Endothelial cell of umbilical vein (primary cell): ENCODE data around the gene COMT. TPM values are rescaled to one million over a fixed set of nuclear protein-coding genes. Genes with fewer than 3 reads are reported as not detected.

Experiments used
- BruUV-seq: library from RNA; stranded (reverse); fragments of 400-500 nt; replicated peaks from 2 replicates; lab custom pipeline; 2021; lab: Mats Ljungman, UMichigan
- CTCF ChIA-PET: fragments of 300-600, 350-600 bp; sonication (Branson Sonifier 250); formaldehyde crosslinking; loops from one replicate; lab custom pipeline; 2021; ENCODE audit warnings: antibody characterized with exemption, inconsistent platforms; lab: Charles Lee
- POLR2A ChIA-PET: fragments of 300-600, 350-600 bp; sonication (Branson Sonifier 250); formaldehyde crosslinking; loops from one replicate; lab custom pipeline; 2021; ENCODE audit warnings: antibody characterized with exemption, inconsistent platforms; lab: Charles Lee
- DNase-seq: peaks from one replicate; pipeline ENCODE4 v3.0.0-alpha.2; 2011; ENCODE audit warnings: low read depth, low spot score
- FAIRE-seq: peaks from 2 replicates; lab custom pipeline; 2011; peaks lifted over from hg19 to GRCh38; lab: Jason Lieb, UNC
- H2AFZ ChIP-seq: 2 replicates; pipeline ENCODE4 v1.6.0; 2012; ENCODE audit warnings: low read depth, low read length, control low read depth, inconsistent platforms
- H3K27ac ChIP-seq: 2 replicates; pipeline ENCODE4 v1.5.1; 2011; ENCODE audit warnings: low read depth, mild to moderate bottlenecking, control low read depth, low read length, moderate library complexity; ENCODE audit not compliant: insufficient read depth
- H3K27me3 ChIP-seq, 2 experiments: 2 replicates each; pipeline versions ENCODE4 v1.6.0 to v1.6.1; 2011; ENCODE audit warnings: low read length in 2 of 2, mixed read lengths in 1 of 2; ENCODE audit not compliant: control insufficient read depth in 2 of 2, insufficient read depth in 2 of 2
- H3K36me3 ChIP-seq, 2 experiments: 2 replicates in 1 of 2; 3 replicates in 1 of 2; pipeline ENCODE4 v1.5.1; 2011; ENCODE audit warnings: low read length in 2 of 2, mild to moderate bottlenecking in 1 of 2, moderate library complexity in 1 of 2; ENCODE audit not compliant: control insufficient read depth in 2 of 2, insufficient read depth in 2 of 2; ENCODE audit errors: extremely low read depth in 1 of 2
- H3K4me1 ChIP-seq: 3 replicates; pipeline ENCODE4 v1.5.1; 2011; ENCODE audit warnings: mild to moderate bottlenecking, low read length; ENCODE audit not compliant: control insufficient read depth, insufficient read depth; ENCODE audit errors: extremely low read depth
- H3K4me2 ChIP-seq: 2 replicates; pipeline ENCODE4 v1.6.1; 2011; ENCODE audit warnings: low read length, control low read depth, mixed read lengths; ENCODE audit not compliant: insufficient read depth
- H3K4me3 ChIP-seq, 3 experiments: fragments of 200-600 bp in 1 of 3; sonication (generic), shearing (Covaris generic) in 1 of 3; replicated peaks in 1 of 3; 2 replicates each; pipeline ENCODE4 v1.5.1; 2011 to 2016; ENCODE audit warnings: control low read depth in 3 of 3, low read length in 3 of 3, mild to moderate bottlenecking in 2 of 3, inconsistent platforms in 1 of 3, low read depth in 1 of 3, moderate library complexity in 1 of 3; ENCODE audit not compliant: insufficient read depth in 1 of 3
- H3K79me2 ChIP-seq: 2 replicates; pipeline ENCODE4 v1.6.0; 2012; ENCODE audit warnings: low read length, inconsistent platforms; ENCODE audit not compliant: control insufficient read depth, insufficient read depth
- H3K9ac ChIP-seq: replicated peaks from 2 replicates; pipeline ENCODE3; 2011; ENCODE audit warnings: low read length, control low read depth; ENCODE audit not compliant: insufficient read depth; ENCODE audit errors: extremely low read depth
- H3K9me1 ChIP-seq: replicated peaks from 3 replicates; pipeline ENCODE4 v1.6.0; 2011; ENCODE audit warnings: mild to moderate bottlenecking, low read length; ENCODE audit not compliant: control insufficient read depth, insufficient read depth; ENCODE audit errors: extremely low read depth
- H3K9me3 ChIP-seq: replicated peaks from 2 replicates; pipeline ENCODE4 v1.5.1; 2012; ENCODE audit warnings: low read length, inconsistent platforms; ENCODE audit not compliant: control insufficient read depth, insufficient read depth
- H4K20me1 ChIP-seq: replicated peaks from 2 replicates; pipeline ENCODE3; 2011; ENCODE audit warnings: mild to moderate bottlenecking, low read length; ENCODE audit not compliant: control insufficient read depth, insufficient read depth; ENCODE audit errors: extremely low read depth
- CTCF ChIP-seq, 2 donors: IDR thresholded peaks; 1 replicate in 1 of 2; 2 replicates in 1 of 2; pipeline ENCODE4 v1.5.1; 2011; ENCODE audit warnings: low read length in 2 of 2, mild to moderate bottlenecking in 2 of 2, moderate library complexity in 2 of 2, control low read depth in 1 of 2, inconsistent platforms in 1 of 2, low read depth in 1 of 2; ENCODE audit not compliant: insufficient read depth in 1 of 2; ENCODE audit errors: extremely low read depth in 1 of 2
- EZH2 ChIP-seq: IDR thresholded peaks from 2 replicates; pipeline ENCODE4 v1.6.1; 2012; ENCODE audit warnings: borderline replicate concordance, low read depth, mild to moderate bottlenecking, moderate library complexity, low read length, inconsistent platforms; ENCODE audit not compliant: severe bottlenecking
- FOS ChIP-seq: IDR thresholded peaks from 2 replicates; pipeline ENCODE4 v1.6.1; 2011; ENCODE audit warnings: mild to moderate bottlenecking, low read length, moderate library complexity, borderline replicate concordance; ENCODE audit not compliant: insufficient read depth
- GATA2 ChIP-seq: IDR thresholded peaks from 2 replicates; pipeline ENCODE4 v1.7.0; 2011; ENCODE audit warnings: low read depth, mild to moderate bottlenecking, moderate library complexity, mixed read lengths, low read length; ENCODE audit not compliant: insufficient read length, insufficient read depth
- JUN ChIP-seq: IDR thresholded peaks from 2 replicates; pipeline ENCODE4 v1.6.1; 2011; ENCODE audit warnings: borderline replicate concordance, low read depth; ENCODE audit not compliant: insufficient read length, insufficient read depth
- MAX ChIP-seq: IDR thresholded peaks from 2 replicates; pipeline ENCODE4 v1.6.1; 2011; ENCODE audit not compliant: insufficient read depth, insufficient read length
- MYC ChIP-seq: IDR thresholded peaks from one replicate; pipeline ENCODE4 v1.6.1; 2011; ENCODE audit warnings: mild to moderate bottlenecking, low read depth, low read length
- POLR2A ChIP-seq: IDR thresholded peaks from 2 replicates; pipeline ENCODE4 v1.6.1; 2012; ENCODE audit warnings: low read depth, mild to moderate bottlenecking, control low read depth, low read length
- POLR2AphosphoS5 ChIP-seq: IDR thresholded peaks from 2 replicates; pipeline ENCODE4 v1.6.1; 2012; ENCODE audit warnings: low read depth, mild to moderate bottlenecking, control low read depth, low read length, moderate library complexity; ENCODE audit not compliant: insufficient read depth
- dilution Hi-C: fragments of 300-500 bp; cut with MboI; formaldehyde crosslinking; loops from one replicate; pipeline ENCODE4 v1.15.0; 2019; ENCODE audit warnings: low sequenced_read_pairs; ENCODE audit not compliant: extremely low pct_ligation_motif_present
- intact Hi-C: fragments of 100-400 bp; cut with micrococcal nuclease; formaldehyde crosslinking; loops from one replicate; pipeline ENCODE4 v1.10.0; 2022
- polyA plus RNA-seq, 4 experiments: library from polyadenylated mRNA; depleted of rRNA in 3 of 4; stranded (reverse) in 3 of 4; unstranded in 1 of 4; fragments of >200 nt; gene quantifications; 2 replicates each; pipeline versions ENCODE4 v1.2.1 to v1.2.3, GENCODE V29; 2011 to 2012; ENCODE audit warnings: missing spikeins in 1 of 4
- total RNA-seq: library from RNA; stranded (reverse); gene quantifications from 2 replicates; pipeline ENCODE4 v1.2.3, GENCODE V29; 2021

Gene COMT
- total and polyA plus RNA-seq, 2 donors (not counting 3 experiments of a cell fraction or from before 2014, with no cell fraction given): 221 to 537 TPM

GRCh38 chr22:19927696-19928095 lies 13.9 kb upstream of the COMT start:
- FAIRE-seq: peak; percentile 59
- H3K9me3 ChIP-seq: no peaks in the 10 kb centered on the region
- no peak for DNase-seq
- H3K27me3 ChIP-seq: no peaks in the 10 kb centered on the region
- H3K79me2 ChIP-seq: no peaks in the 10 kb centered on the region
- ChIA-PET POLR2A (no interaction called here), CTCF (no interaction called here)
- no peak overlapping the region for H3K4me3 ChIP-seq
- TF ChIP-seq EZH2 (no peak), MYC (no peak), CTCF (IDR thresholded peaks at IDR 0.05; ENCODE audit: extremely low read depth in 1 of 2, insufficient read depth in 1 of 2, low read depth in 1 of 2, low read length in 2 of 2) (no peak), POLR2A (no peak), POLR2AphosphoS5 (no peak), FOS (no peak), GATA2 (no peak), JUN (no peak), MAX (no peak)
- H3K9ac ChIP-seq: no peak overlapping the region
- H3K4me2 ChIP-seq: no peak overlapping the region
- H4K20me1 ChIP-seq: no peaks in the 10 kb centered on the region
- BruUV-seq: no TSS peak
- no peak overlapping the region for H2AFZ ChIP-seq
- H3K27ac ChIP-seq: no peak overlapping the region
- intact Hi-C loops: no loop called here
- peaks cover 0 to 7% of the 10 kb centered on the region in 2 experiments for H3K36me3 ChIP-seq
- dilution Hi-C loops: no loop called here
- no peaks in the 10 kb centered on the region for H3K4me1 ChIP-seq
- no peaks in the 10 kb centered on the region for H3K9me1 ChIP-seq
